Stimulated activated CD8-positive, alpha-beta memory T cell treated with anti-CD3 and anti-CD28 coated beads, Interleukin-7, amount 100 ng/mL, for 24 hours (primary cell): ENCODE measurements around the gene RRP7A.
"Not testable (repeated sequence)": the region's sequence is repeated elsewhere in the genome, so short reads cannot be mapped to it uniquely, and the experiment has no call there.

Experiments
- DNase-seq: peaks from one replicate; pipeline ENCODE4 v3.0.0-alpha.2; 2020; ENCODE audit warnings: low read depth

Gene RRP7A

GRCh38 chr22:42519525-42520401 lies at the start of gene RRP7A:
Gene RRP7A (minus strand): TSS chr22:42519796. CDS start chr22:42519786, 10 bp downstream.
- DNase-seq, result peak; percentile 74

DNA sequence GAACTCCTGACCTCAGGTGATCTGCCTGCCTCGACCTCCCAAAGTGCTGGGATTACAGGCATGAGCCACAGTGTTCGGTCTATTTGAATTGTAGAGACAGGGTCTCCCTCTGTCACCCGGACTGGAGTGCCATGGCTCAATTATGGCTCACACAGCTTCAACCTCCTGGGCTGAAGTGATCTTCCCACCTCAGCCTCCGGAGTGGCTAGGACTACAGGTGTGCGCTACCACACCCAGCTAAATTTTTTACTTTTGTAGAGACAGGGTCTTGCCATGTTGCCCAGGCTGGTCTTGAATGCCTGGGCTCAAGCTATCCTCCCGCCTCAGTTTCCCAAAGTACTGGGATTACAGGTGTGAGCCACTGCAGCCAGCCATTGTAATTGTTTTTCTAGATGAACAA lies 48.4 kb upstream of the RRP7A start:
- not testable (repeated sequence) for DNase-seq

DNA sequence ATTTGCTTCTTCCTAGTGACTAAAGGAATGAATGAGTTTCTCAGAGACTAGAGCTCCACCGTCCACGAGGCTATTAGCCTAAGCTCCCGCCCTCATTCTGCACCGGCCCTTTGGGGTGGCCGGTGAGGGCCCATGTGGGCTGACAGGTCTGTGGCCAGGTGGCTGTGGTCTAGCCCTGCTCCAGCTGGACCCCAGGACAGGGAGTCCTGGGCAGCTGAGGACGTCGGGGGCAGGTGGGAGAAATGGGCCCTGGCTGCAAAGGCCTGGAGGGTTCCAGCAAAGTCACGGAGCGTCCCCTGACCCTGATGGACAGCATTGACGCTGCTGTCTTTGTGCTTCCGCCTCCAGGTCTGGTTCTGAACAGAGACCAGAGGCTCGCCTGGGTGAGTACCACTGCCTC lies 46.4 kb upstream of the RRP7A start:
- DNase-seq, result no peak

DNA sequence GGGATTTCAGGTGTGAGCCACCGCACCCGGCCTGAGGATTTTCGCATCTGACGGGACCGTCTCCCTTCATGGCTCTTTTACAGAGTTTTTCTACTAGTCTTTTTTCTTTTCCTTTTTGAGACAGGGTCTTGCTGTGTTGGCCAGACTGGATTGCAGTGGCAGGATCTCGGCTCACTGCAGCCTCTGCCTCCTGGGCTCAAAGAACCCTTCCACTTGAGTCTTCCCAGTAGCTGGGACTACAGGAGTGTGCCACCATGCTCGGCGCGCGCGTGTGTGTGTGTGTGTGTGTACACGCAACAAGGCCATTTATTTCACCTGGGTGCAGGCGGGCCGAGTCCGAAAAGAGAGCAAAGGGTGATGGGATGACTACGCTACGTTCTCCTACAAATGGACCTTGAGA lies 45.1 kb upstream of the RRP7A start:
- no peak for DNase-seq

DNA sequence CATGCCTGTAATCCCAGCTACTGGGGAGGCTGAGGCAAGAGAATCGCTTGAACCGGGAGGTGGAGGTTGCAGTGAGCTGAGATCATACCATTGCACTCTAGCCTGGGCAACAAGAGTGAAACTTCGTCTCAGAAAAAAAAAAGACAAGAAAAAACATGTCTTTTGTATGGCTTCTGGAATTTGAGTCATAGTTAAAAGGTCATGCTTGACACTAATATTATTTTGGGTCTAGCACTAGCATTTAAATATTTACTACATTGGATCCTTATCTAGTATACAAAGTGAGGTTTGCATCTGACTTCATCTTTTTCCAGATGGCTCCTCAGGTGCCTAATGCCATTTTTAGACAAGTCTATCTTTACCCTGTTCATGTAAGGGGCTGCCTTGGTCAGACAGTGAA lies 44.3 kb upstream of the RRP7A start:
- DNase-seq, result not testable (repeated sequence)

DNA sequence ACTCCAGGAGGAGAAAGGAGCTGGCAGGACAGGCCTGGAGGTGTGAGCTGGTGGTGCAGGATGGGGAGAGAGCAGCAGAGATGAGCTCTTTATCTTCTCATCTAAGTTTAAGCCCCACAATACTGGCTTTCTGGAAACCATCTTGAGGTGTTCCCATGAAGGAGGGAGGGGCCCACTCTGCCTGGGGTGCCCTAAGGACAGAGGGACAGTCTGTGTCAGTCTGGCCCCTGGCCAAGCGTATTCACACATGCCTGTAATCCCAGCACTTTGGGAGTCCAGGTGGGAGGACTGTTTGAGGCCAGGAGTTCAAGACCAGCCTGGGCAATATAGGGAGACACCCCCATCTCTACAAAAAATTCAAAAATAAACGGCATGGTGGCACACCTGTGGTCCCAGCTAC lies 43.1 kb upstream of the RRP7A start:
- DNase-seq, result no peak

GRCh38 chr22:42562279-42562678 lies 42.7 kb upstream of the RRP7A start:
- no peak for DNase-seq

DNA sequence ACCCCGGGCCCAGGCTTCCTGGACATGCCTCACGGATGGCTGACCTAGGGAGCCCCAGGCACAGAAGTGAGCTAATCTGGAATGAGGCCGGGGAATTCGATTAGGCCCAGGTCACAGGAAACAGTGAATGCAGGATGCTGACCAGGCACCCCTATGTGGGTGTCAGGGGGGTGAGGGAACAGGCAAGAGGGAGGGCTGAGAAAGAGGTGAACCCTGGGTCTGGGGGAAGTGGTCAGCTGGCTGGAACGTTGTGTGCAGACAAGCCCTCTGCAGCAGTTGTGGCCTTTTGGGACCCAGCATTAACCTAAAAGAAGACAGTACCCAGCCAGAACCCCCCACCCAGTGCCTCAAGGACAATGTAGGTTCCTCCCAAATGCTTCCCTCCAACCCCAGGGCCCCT lies 42.3 kb upstream of the RRP7A start:
- DNase-seq, result no peak

GRCh38 chr22:42560781-42561180 lies 41.2 kb upstream of the RRP7A start:
- no peak for DNase-seq

- DNase-seq, result no peak
These were observed 40.8 kb upstream of the RRP7A start for GRCh38 chr22:42560381-42560780.

- DNase-seq, result peak; percentile 66
These were observed 34.1 kb upstream of the RRP7A start, which contains the start of gene SERHL2 for GRCh38 chr22:42553475-42554361. Gene SERHL2 (plus strand): TSS chr22:42553956. CDS start chr22:42554021, 65 bp downstream.

GRCh38 chr22:42552294-42552647 lies 32.7 kb upstream of the RRP7A start:
- DNase-seq, result not testable (repeated sequence)

GRCh38 chr22:42549331-42550060 lies 29.9 kb upstream of the RRP7A start:
- no peak for DNase-seq

DNA sequence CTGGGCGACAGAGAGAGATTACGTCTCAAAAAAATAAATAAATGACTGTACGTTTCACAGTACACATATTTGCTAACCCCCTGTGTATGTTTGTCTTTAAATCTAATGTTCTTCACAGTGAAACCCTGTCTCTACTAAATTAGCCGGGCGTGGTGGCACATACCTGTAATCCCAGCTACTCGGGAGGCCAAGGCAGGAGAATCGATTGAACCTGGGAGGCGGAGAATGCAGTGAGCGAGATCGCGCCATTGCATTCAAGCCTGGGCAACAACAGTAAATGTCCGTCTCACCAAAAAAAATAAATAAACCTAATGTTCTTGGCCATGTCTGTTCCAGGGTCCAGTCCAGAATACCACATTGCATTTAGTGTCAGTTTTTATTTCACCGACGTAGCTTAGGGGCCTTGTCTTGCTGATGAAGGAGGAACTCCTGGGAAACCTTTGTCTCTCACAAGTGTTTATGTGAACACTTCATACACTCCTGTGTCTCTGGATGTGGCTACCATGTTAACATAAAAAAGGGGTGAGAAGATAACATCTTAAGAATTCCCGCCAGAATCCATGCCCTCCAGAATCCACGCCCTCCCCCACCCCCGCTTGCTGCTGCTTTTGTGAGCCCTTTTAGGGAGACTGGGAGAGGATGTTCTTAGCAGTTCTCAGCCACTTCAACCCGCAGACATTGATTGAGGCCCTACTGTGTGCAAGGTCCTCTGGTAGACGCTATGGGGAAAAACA lies 29.2 kb upstream of the RRP7A start:
- no peak for DNase-seq

- not testable (repeated sequence) for DNase-seq
These were observed 28.5 kb upstream of the RRP7A start for GRCh38 chr22:42548126-42548525.

GRCh38 chr22:42547562-42547961 lies 28.0 kb upstream of the RRP7A start:
- DNase-seq, result no peak

DNA sequence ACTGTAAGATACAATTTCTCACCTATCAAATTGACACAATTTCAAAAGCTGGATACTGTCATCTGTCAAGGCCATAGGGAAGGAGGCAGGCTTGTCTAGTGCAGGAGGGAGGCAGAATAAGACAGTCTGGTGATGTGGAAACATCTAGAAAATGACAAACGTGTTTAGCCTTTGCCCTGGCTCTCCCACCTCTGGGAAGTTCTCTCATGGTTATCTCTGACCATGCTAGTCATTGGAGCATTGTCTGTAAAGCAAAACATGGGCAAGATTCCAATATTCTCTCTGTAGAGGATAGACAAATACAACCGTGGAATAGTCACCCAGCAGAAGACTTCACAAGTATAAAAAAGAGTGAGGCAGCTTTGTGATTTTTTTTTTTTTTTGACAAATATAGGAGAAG lies 25.1 kb upstream of the RRP7A start:
- DNase-seq, result no peak

- DNase-seq, result not testable (repeated sequence)
These were observed 19.7 kb upstream of the RRP7A start for GRCh38 chr22:42539236-42539771.

- DNase-seq, result not testable (repeated sequence)
These were observed 17.7 kb upstream of the RRP7A start for GRCh38 chr22:42537199-42537831.

DNA sequence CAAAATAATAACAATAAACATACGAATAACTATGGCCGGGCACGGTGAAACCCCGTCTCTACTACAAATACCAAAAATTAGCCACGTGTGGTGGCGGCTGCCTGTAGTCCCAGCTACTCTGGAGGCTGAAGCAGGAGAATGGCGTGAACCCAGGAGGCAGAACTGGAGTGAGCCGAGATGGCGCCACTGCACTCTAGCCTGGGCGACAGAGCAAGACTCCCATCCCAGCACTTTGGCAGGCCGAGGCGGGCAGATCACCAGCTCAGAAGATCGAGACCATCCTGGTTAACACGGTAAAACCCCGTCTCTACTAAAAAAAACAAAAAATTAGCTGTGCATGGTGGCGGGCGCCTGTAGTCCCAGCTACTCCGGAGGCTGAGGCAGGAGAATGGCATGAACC lies 17.0 kb upstream of the RRP7A start:
- DNase-seq, result not testable (repeated sequence)

DNA sequence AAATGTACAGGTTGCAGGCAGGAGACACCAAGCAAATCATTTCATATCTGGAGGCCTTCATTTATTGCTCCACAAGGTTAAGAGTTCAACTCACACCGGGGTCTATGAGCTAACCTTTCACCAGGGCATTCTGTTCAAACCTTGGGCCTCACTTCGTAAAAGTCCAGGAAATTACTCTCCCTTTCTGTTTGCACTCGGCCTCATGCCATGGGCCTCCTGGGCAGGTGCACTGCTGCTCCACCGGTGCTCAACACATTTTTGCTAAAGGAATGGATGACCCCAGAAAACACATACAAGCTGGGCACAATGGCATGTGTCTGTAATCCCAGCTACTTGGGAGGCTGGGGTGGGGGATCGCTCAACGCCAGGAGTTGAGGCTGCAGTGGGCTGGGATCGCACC lies 16.6 kb upstream of the RRP7A start:
- DNase-seq, result no peak
